OCI-LY1 (cell line): ENCODE data around the gene PPP1R9A.

Experiments used
- H2AFZ ChIP-seq: fragments of 200-600 bp; sonication (generic), shearing (Covaris generic); 2 replicates; pipeline ENCODE4 v1.6.0; 2014; ENCODE audit warnings: antibody characterized with exemption, mild to moderate bottlenecking, low read length
- H3F3A ChIP-seq: fragments of 200-600 bp; sonication (generic), shearing (Covaris generic); 2 replicates; pipeline ENCODE4 v1.6.0; 2014; ENCODE audit warnings: mild to moderate bottlenecking, antibody characterized with exemption, low read length, moderate library complexity; ENCODE audit not compliant: insufficient read depth
- H3K27ac ChIP-seq: fragments of 200-600 bp; sonication (generic); 2 replicates; pipeline ENCODE4 v1.5.1; 2014; ENCODE audit warnings: low read length, mixed run types, mild to moderate bottlenecking, low read depth; ENCODE audit not compliant: poor library complexity, severe bottlenecking
- H3K27me3 ChIP-seq: fragments of 200-600 bp; sonication (generic); 2 replicates; pipeline ENCODE4 v1.6.0; 2014; ENCODE audit warnings: antibody characterized with exemption, mild to moderate bottlenecking, low read length, moderate library complexity; ENCODE audit not compliant: insufficient read depth
- H3K36me3 ChIP-seq: fragments of 200-600 bp; sonication (generic); 2 replicates; pipeline ENCODE4 v1.6.1; 2014; ENCODE audit warnings: mild to moderate bottlenecking, antibody characterized with exemption, low read length, moderate library complexity, mixed read lengths; ENCODE audit not compliant: insufficient read depth
- H3K4me1 ChIP-seq: fragments of 200-600 bp; sonication (generic); 2 replicates; pipeline ENCODE4 v1.5.1; 2014; ENCODE audit warnings: mild to moderate bottlenecking, low read length, moderate library complexity; ENCODE audit not compliant: insufficient read depth, severe bottlenecking
- H3K4me2 ChIP-seq: fragments of 200-600 bp; sonication (generic), shearing (Covaris generic); 2 replicates; pipeline ENCODE4 v1.6.1; 2014; ENCODE audit warnings: low read length
- H3K4me3 ChIP-seq: fragments of 200-600 bp; sonication (generic); 2 replicates; pipeline ENCODE4 v1.5.1; 2014; ENCODE audit warnings: low read length, low read depth, mild to moderate bottlenecking, mixed read lengths; ENCODE audit not compliant: poor library complexity, severe bottlenecking
- H3K79me2 ChIP-seq: fragments of 200-600 bp; shearing (Covaris generic); 2 replicates; pipeline ENCODE4 v1.6.1; 2016; ENCODE audit warnings: mixed run types, low read length, mixed read lengths; ENCODE audit not compliant: insufficient read depth
- H3K9ac ChIP-seq: fragments of 200-600 bp; sonication (generic), shearing (Covaris generic); 2 replicates; pipeline ENCODE4 v1.6.1; 2014; ENCODE audit warnings: mild to moderate bottlenecking, low read length, mixed read lengths
- H3K9me2 ChIP-seq: fragments of 200-600 bp; sonication (generic), shearing (Covaris generic); 2 replicates; pipeline ENCODE4 v1.6.1; 2014; ENCODE audit warnings: low read depth, mild to moderate bottlenecking, low read length, mixed read lengths
- H3K9me3 ChIP-seq: fragments of 200-600 bp; shearing (Covaris generic); 2 replicates; pipeline ENCODE4 v1.6.1; 2014; ENCODE audit warnings: low read length, mixed read lengths
- H4K20me1 ChIP-seq: fragments of 200-600 bp; sonication (generic), shearing (Covaris generic); 2 replicates; pipeline ENCODE4 v1.6.0; 2016; ENCODE audit warnings: mild to moderate bottlenecking, low read length; ENCODE audit not compliant: insufficient read depth
- CTCF ChIP-seq: fragments of 200-600 bp; sonication (generic), shearing (Covaris generic); IDR thresholded peaks from 2 replicates; pipeline ENCODE4 v1.5.1; 2017; ENCODE audit warnings: mild to moderate bottlenecking, antibody characterized with exemption, low read length, moderate library complexity, mixed read lengths
- EZH2 ChIP-seq: fragments of 200-600 bp; sonication (generic), shearing (Covaris generic); IDR thresholded peaks from 2 replicates; pipeline ENCODE4 v1.8.0; 2017; ENCODE audit warnings: borderline replicate concordance, mixed run types, mild to moderate bottlenecking, antibody characterized with exemption, low read length, moderate library complexity, mixed read lengths

PPP1R9A gene

GRCh38 chr7:95311389-95311788 is 404.0 kb downstream of the PPP1R9A start:
- H3K4me3 ChIP-seq = no peak overlapping the region
- no peaks in the 10 kb centered on the region for H3F3A ChIP-seq
- H3K36me3 ChIP-seq = no peaks in the 10 kb centered on the region
- H3K9ac ChIP-seq = no peak overlapping the region
- H3K4me2 ChIP-seq = no peak overlapping the region
- H3K4me1 ChIP-seq = no peaks in the 10 kb centered on the region
- no peaks in the 10 kb centered on the region for H3K27me3 ChIP-seq
- no peaks in the 10 kb centered on the region for H3K9me2 ChIP-seq
- TF ChIP-seq EZH2 (no peak), CTCF (no peak)
- H2AFZ ChIP-seq = no peak overlapping the region
- H4K20me1 ChIP-seq = no peaks in the 10 kb centered on the region
- no peaks in the 10 kb centered on the region for H3K79me2 ChIP-seq
- no peak overlapping the region for H3K27ac ChIP-seq
- H3K9me3 ChIP-seq = no peaks in the 10 kb centered on the region

GRCh38 chr7:95312561-95312960 is 405.2 kb downstream of the PPP1R9A start:
- Histone ChIP-seq H2AFZ (no peak overlapping the region), H3K9me3 (no peaks in the 10 kb centered on the region)

GRCh38 chr7:95316588-95316987 is 409.2 kb downstream of the PPP1R9A start:
- Histone ChIP-seq H3K9me2 (no peaks in the 10 kb centered on the region), H3K4me2 (no peak overlapping the region), H3K36me3 (no peaks in the 10 kb centered on the region), H3K4me3 (no peak overlapping the region), H4K20me1 (no peaks in the 10 kb centered on the region), H3K9me3 (no peaks in the 10 kb centered on the region), H3K27ac (no peak overlapping the region), H3K79me2 (no peaks in the 10 kb centered on the region), H3F3A (no peaks in the 10 kb centered on the region), H3K9ac (no peak overlapping the region), H2AFZ (no peak overlapping the region), H3K4me1 (no peaks in the 10 kb centered on the region), H3K27me3 (no peaks in the 10 kb centered on the region)
- no peak for TF ChIP-seq EZH2
- no peak for TF ChIP-seq CTCF

More at GRCh38 chr7:95312561-95312960, 405.2 kb downstream of the PPP1R9A start:
- Histone ChIP-seq H3K36me3 (no peaks in the 10 kb centered on the region), H3K27me3 (no peaks in the 10 kb centered on the region), H3K4me2 (no peak overlapping the region), H3K4me3 (no peak overlapping the region), H3K9ac (no peak overlapping the region), H3F3A (no peaks in the 10 kb centered on the region), H4K20me1 (no peaks in the 10 kb centered on the region), H3K4me1 (no peaks in the 10 kb centered on the region), H3K27ac (no peak overlapping the region), H3K79me2 (no peaks in the 10 kb centered on the region), H3K9me2 (no peaks in the 10 kb centered on the region)
- TF ChIP-seq CTCF = no peak
- TF ChIP-seq EZH2 = no peak
